ENCODE results near the gene TRIM45.
"Not testable (repeated sequence)": the region's sequence is repeated elsewhere in the genome, so short reads cannot be mapped to it uniquely, and the experiment has no call there.

DNA sequence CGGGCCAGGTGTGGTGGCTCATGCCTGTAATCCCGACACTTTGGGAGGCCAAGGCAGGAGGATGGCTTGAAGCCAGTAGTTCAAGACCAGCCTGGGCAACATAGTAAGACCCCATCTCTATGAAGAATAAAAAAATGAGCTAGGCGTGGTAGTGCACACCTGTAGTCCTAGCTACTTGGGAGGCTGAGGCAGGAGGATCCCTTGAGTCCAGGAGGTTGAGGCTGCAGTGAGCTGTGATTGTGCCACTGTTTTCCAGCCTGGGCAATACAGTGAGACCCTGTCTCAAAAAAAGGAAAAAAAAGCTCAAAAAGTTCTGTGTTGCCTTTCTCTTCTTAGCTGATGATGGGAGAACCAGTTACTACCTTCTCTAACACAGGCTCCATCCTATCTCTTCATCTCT, 19.7 kb downstream of the TRIM45 start:
- TF ChIP-seq, protein P1, sequence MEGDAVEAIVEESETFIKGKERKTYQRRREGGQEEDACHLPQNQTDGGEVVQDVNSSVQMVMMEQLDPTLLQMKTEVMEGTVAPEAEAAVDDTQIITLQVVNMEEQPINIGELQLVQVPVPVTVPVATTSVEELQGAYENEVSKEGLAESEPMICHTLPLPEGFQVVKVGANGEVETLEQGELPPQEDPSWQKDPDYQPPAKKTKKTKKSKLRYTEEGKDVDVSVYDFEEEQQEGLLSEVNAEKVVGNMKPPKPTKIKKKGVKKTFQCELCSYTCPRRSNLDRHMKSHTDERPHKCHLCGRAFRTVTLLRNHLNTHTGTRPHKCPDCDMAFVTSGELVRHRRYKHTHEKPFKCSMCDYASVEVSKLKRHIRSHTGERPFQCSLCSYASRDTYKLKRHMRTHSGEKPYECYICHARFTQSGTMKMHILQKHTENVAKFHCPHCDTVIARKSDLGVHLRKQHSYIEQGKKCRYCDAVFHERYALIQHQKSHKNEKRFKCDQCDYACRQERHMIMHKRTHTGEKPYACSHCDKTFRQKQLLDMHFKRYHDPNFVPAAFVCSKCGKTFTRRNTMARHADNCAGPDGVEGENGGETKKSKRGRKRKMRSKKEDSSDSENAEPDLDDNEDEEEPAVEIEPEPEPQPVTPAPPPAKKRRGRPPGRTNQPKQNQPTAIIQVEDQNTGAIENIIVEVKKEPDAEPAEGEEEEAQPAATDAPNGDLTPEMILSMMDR (IDR thresholded peaks at IDR 0.05; ENCODE audit: low read depth, low read length): not testable (repeated sequence)
- not testable (repeated sequence) for TF ChIP-seq EZH2phosphoT487 (IDR thresholded peaks at IDR 0.05; ENCODE audit: low read depth)

All from OCI-LY3 (cell line).